Measurements from ENCODE around the gene MIR17HG.

DNA sequence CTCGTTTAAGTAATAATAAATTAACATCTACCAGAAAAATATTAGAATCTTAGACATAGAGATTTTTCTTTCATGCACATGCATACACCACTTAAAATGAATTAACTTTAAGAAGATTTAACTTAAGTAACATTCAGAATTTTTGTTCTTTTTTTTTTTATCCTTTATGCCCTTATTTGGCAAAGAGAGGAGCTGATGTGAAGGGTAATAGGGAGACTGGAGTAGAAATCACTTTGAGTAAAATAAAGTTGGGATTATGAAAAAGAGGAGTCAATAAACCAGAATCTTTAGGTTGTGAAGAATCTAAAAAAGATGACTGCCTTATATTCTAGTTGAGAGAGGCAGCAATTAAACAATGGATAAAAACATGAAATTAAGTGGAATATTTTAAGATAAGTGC is 18.8 kb upstream of the MIR17HG start:
- TF ChIP-seq POLR2AphosphoS5 (IDR thresholded peaks at IDR 0.05) (no peak), CTCF (IDR thresholded peaks at IDR 0.05) (no peak), POLR2A (IDR thresholded peaks at IDR 0.05) (no peak)

Measured in breast epithelium (tissue), 3 donors.